Right ventricle myocardium inferior (tissue), 1 donor: ENCODE results near the gene CX3CL1. TPM values are rescaled to one million over a fixed set of nuclear protein-coding genes. Genes with fewer than 3 reads are reported as not detected.
A peak's percentile ranks its signal among the peaks of the same experiment; 100 is the strongest.
"Not testable (repeated sequence)": the region's sequence is repeated elsewhere in the genome, so short reads cannot be mapped to it uniquely, and the experiment has no call there.

Source experiments
- ATAC-seq: fragments of 200-7000 bp; cut with Tn5 transposase; one replicate; pipeline ENCODE4 v1.9.1; 2020; ENCODE audit warnings: mild to moderate bottlenecking, moderate library complexity
- DNase-seq: peaks from one replicate; pipeline ENCODE4 v3.0.0; 2021; ENCODE audit errors: missing footprints
- intact Hi-C: fragments of 100-400 bp; cut with DNase I; formaldehyde crosslinking; loops from one replicate; pipeline ENCODE4 v1.11.0; 2022
- total RNA-seq: library from RNA; stranded (reverse); fragmentation: NEBNext Ultra II Directional; extraction: Animal tissue kit (Norgen Biotek cat#: 25700); gene quantifications from one replicate; pipeline ENCODE4 v1.2.1, GENCODE V29; 2021
- donor health status: DM: no; HTN: yes; CAD: no; lungs with severe emphysema.

CX3CL1 gene
- total RNA-seq, 1 donor from 2014 or later, result 15.2 TPM

DNA sequence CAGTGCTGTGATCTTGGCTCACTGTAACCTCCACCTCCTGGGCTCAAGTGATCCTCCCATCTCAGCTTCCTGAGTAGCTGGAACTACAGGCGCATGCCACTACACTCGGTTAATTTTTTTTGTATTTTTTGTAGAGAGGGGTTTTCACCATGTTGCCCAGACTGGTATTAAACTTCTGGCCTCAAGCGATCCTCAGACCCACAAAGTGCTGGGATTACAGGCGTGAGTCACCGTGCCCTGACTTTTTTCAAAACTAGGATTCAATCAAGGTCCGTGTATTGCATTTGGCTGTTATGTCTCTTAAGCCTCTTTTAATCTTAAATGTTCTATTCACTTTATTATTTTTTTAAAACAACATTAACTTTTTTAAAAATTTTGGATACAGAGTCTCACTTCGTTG is 18.0 kb upstream of the CX3CL1 start:
- ATAC-seq (no peak), DNase-seq (no peak)
- intact Hi-C loops, result no loop called here

DNA sequence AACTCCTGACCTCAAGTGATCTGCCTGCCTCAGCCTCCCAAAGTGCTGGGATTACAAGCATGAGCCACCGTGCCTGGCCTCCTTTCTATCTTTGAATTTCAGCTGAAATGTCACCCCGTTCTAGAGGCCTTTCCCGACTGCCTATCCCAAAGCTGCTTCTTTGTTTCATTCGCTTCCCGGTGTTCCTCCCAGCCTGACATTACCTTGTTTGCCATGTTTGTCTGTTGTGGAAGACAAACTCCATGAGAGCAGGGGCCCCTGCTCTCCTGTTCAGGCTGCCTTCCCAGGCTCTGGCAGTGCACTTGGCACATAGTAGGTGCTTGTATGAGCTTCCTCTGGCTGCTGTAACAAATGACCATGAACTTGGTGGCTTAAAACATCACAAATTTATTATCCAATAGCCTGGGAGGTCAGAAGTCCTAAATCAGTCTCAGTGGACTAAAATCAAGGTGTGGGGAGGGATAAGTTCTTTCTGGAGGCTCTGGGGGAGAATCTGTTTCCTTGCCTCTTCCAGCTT is 16.3 kb upstream of the CX3CL1 start:
- ATAC-seq, result no peak
- intact Hi-C loops, result no loop called here
- no peak for DNase-seq

DNA sequence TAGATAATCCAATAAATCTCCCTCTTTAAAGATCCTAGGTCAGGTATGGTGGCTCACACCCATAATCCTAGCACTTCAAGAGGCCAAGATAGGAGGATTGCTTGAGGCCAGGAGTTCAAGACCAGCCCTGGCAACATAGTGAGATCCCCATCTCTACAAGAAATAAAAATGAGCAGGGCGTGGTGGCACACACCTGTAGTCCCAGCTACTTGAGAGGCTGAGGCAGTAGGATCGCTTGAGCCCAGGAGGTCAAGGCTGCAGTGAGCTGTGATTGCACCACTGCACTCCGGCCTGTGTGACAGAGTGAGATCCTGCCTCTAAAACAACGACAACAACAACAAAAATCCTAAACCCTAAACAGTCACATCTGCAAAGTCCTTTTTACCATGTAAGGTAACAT is 15.7 kb upstream of the CX3CL1 start:
- intact Hi-C loops, result no loop called here
- no peak for DNase-seq
- ATAC-seq, result no peak

DNA sequence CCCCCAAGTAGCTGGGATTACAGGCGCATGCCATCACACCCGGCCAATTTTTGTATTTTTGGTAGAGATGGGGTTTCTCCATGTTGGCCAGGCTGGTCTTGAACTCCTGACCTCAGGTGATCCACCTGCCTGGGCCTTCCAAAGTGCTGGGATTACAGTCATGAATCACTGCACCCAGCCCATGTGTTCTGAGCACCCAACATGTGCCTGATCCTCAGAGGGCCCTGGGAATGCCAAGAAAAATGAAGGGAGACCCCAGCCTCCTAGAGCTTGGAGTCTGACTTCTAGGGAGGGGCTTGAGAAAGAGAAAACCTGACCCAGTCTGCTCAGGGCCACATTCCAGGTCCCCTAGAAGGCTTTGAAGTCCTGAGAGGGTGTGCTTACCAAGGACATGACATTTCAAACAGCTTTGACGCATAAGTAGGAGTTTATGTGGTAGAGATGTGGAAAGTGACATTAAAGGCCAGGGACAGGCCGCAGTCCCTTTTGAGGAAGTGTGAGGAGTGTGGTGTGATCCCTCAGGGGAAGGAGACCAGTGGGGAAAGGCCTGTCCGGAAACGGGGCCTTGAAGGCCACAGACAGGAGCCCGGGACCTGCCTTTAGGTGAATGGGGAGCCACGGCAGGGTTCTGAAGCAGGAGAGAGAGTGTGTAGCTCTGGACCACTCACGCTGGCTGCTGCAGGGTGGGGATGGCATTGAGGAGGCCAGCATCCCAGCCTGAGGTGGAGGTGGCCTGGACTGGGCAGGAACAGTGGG is 14.8 kb upstream of the CX3CL1 start:
- no peak for ATAC-seq
- no peak for DNase-seq
- intact Hi-C loops, result no loop called here

DNA sequence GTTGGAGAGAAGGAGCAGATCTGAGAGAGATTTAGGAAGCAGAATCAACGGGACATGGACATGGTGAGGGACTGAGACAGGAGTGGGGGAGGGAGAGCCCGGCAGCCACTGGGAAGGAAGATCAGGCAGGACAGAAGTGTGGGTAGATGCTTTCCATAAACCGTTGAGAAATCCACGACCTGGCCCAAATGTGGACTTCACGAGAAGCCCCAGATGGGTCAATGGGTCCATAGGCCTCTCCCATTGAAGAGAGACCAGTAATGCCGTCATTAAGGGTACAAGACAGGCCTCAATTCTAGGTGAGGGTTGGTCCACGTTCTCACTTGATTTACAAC is 14.2 kb upstream of the CX3CL1 start:
- ATAC-seq (no peak), DNase-seq (no peak)
- intact Hi-C loops, result no loop called here

DNA sequence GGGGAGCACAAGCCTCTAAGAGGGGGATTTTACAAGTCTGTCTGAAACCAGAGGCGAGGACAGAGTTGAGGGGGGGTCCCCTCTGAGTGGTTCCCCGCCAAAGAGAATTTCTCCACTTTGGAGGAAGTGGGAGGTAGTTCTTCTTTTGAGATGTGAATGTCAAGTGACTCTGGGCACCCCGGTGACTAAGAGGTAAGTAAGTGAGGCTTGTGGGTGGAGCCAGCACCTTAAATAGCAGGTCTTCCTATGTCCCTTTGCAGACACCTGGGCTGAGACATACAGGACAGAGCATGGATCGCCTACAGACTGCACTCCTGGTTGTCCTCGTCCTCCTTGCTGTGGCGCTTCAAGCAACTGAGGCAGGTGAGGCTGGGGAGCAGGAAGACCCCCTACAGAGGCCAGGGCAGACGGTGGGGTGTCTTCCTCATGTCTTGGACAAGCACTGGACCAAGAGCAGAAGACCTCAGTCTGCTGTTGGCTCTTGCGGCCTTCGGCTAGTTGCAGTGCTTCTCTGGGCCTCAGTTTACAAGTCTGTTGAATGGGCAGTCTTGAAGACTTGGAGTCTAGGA is 13.7 kb upstream of the CX3CL1 start, which contains the start of gene CCL22:
TSS of gene CCL22 (plus strand) at position 257 of the 569 bp plus-strand sequence. CDS start at position 291, 34 bp downstream.
- intact Hi-C loops, result no loop called here
- DNase-seq (no peak), ATAC-seq (no peak)

DNA sequence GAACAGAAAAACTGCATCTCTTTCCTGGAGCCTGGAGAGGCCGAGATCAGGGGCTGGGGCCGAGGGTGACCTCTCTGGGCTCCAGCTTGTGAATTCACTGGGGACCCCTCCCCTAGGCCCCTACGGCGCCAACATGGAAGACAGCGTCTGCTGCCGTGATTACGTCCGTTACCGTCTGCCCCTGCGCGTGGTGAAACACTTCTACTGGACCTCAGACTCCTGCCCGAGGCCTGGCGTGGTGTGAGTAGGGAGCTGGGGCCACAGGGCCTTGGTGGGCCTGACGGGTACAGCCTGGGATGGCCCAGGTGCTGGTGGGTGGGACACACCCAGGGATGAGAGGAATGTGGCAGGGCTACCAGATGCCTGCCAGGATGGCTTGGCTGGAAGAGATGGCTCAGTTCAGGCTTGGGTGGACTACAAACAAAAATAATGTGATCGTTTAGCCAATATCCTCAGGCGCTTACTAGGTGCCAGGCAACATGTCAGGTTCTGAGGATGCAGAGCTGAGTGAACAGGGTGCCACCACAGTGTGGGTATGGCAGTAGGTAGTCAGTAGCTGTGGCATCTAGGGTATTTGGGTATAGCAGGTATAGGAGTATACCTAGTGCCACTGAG is 11.9 kb upstream of the CX3CL1 start:
- intact Hi-C loops, result no loop called here
- ATAC-seq (no peak), DNase-seq (no peak)

DNA sequence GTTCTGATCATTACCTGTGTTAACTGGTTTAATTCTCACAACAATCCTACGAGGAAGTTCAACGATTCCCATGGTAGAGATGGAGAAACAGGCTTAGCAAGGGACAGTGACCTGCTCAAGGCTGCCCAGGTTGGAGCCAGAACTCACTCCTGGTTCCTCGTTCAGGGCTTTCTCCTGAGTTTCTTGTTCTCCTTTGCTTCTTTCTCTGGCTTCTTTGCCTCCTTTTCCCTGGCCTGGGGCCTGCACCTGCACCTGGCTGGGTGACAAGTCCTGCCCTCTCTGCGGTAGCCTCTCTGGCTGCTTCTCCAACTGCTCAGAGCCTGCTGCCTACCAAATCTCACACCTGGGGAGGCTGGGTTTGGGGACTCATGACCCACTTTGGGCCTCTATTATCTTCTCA is 10.9 kb upstream of the CX3CL1 start:
- DNase-seq (no peak), ATAC-seq (no peak)
- intact Hi-C loops, result no loop called here

DNA sequence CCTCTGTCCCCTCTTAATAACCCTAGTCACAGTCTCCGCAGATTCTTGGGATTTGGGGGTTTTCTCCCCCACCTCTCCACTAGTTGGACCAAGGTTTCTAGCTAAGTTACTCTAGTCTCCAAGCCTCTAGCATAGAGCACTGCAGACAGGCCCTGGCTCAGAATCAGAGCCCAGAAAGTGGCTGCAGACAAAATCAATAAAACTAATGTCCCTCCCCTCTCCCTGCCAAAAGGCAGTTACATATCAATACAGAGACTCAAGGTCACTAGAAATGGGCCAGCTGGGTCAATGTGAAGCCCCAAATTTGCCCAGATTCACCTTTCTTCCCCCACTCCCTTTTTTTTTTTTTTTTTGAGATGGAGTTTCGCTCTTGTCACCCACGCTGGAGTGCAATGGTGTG is 8.1 kb upstream of the CX3CL1 start:
- ATAC-seq (no peak), DNase-seq (no peak)
- intact Hi-C loops, result no loop called here

DNA sequence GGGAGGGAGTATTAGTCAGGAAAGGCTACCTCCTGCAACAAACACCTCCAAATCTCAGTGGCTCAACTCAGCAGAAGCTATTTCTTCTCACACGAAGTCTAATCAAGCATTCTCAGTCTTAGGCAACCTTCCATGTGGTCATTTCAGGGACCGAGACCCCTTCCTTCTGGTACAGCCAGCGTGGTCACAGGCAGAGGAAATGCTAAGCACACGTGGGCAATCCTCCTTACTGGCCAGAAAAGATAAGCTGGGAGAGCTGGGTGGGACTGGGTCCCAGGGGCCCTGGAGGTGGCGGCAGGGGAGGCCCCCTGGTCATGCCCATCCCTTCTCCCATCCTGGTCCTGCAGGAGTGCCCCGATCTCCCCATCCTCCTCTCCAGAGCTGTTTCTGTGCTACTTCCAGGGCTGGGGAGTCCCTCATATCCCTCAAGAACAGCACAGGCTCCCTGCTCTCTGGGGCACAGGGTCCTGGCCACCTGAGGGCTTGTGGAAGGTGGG is 5.7 kb upstream of the CX3CL1 start:
- no peak for DNase-seq
- intact Hi-C loops, result no loop called here
- ATAC-seq, result no peak

DNA sequence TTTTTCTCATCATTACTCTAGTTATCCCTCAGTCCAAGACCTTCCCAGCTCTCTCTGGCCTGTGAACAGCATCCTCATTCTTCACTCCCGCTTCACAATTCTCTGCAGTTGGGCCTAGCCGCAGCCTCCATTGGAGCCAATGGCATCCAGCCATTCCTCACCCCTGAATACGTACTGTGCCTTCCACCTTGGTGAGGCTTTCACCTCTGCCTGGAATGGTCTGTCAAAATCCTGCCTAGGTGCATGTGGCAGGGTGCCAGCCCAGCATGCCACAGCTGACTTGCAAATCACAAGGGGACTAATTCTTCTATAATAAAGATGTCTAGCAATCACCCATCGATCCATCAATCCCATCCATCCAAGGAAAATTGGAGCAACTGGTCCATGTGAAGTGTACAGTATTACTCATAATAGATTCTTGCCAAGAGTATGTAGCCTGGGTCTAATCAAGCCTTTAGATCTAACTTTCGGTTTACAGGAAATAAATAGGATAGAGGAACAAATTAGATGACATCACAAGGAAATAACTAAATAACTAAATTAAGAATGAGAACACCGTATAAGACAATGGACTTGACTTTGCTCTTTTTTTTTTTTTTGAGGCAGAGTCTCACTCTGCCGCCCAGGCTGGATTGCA is 5.1 kb upstream of the CX3CL1 start:
- ATAC-seq, result no peak
- intact Hi-C loops, result no loop called here

DNA sequence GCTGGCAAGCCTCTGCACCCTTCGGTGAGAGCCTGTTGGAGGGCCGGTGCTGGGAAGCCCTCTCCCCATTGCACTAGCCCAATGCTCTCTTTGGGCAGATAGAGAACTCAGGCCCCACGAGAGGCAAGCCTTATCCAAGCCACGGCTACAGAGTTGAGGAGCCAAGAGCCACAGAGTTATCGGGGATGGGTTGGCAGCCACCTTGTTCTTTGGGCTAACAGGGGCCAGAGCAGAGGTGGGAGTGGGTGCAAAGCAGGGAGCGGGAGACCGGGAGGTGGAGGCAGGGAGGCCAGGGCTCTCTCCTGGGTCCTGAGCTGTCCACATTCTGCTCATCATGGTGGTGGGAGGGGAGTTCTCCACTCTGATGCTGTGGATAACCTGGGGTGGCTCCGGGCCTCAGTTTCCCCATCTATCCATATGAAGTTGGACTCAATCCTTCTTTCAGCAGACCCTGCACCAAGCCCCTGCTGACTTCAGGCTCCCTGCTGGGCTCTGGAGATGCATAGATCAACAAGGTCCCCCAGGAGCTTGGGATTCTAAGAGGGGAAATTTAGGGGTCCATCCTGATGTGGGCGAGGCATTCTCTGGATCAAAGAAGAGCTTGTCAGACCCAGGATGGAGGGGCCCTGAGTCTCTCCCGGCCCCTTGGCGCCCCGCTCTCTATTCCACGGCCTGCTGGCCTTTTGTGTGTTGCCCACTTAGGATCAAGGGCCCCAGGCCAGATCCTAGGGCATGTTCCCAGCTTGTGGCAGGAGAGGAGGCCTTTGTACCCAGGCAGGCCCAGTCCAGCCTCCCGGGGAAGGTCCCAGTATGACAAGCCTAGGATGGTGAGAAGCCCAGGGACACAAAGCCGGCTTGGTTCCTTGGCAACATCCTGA is 557 bp upstream of the CX3CL1 start:
- ATAC-seq (no peak), DNase-seq (no peak)
- intact Hi-C loops, result loop anchor here (2.0 to 5.0 kb wide), 2 partner anchors 36 to 69 kb away; no protein-coding TSS in a partner anchor

More for the DNA sequence above, 5.1 kb upstream of the CX3CL1 start:
- no peak for DNase-seq

DNA sequence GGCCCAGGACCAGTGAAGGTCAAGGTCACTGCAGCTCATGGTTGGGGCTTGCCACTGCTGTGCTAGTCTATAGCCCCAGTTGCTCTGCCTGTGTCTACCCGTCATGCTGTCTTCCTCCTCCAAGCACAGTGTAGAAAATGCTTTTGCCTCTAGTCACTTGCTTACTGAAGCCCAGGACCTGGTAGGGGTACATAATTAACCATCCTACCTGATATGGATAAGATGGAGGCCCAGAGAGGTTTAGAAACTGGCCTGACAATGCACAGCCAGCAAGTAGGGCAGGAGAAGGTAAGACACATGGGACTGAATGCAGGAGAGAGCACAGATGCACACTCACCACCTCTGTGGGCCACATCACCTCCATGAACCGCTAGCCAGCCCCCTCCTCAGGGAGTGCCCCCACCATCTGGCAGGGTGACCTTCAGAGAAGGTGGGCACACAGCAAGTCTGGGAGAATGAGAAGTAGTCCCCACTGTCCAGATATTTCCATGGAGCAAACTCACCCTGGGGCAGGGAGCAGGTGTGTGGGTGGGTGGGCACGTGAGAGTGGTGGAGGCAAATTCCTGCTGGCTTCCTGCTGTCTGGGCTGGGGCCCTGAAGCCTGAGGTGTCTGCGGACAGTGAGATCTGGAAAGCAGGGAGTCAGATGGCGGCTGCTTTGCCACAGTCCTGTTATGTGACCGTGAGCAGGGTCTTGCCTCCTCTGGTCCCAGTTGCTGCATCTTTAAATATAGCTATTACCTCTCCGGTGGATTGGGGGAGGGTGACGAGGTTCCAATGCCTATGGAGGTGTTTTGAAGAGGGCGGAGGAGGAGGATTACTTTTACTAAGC is 1.0 kb downstream of the CX3CL1 start:
- DNase-seq (no peak), ATAC-seq (peak; percentile 19)
- intact Hi-C loops, result loop anchor here (2.0 to 5.0 kb wide), 2 partner anchors 34 to 71 kb away; no protein-coding TSS in a partner anchor

DNA sequence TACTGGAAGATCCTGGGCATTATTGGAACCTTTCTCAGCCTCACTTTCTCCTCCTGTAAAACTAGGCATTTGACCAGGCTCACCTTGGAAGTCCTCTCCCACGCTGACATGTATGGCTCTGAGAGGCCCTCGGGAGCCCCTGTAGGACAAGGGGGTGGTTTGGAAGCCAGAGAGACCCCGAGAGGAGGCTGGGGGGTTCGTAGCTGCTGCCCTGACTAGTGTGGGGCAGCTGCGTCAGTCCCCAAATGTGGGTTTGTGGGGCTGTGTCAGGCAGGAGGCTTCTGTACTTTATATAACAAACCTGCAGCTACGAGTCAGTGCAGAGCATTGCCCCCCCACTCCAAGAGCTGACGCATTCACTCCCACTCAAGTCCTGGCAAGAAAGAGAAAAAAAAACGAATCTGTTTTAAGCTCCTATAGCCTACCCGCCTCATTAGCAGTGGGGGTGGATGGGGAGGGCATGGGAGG is 1.8 kb downstream of the CX3CL1 start:
- DNase-seq (no peak), ATAC-seq (no peak)
- intact Hi-C loops, result loop anchor here (5.0 kb wide), 1 partner anchor 33 kb away; no protein-coding TSS in a partner anchor

DNA sequence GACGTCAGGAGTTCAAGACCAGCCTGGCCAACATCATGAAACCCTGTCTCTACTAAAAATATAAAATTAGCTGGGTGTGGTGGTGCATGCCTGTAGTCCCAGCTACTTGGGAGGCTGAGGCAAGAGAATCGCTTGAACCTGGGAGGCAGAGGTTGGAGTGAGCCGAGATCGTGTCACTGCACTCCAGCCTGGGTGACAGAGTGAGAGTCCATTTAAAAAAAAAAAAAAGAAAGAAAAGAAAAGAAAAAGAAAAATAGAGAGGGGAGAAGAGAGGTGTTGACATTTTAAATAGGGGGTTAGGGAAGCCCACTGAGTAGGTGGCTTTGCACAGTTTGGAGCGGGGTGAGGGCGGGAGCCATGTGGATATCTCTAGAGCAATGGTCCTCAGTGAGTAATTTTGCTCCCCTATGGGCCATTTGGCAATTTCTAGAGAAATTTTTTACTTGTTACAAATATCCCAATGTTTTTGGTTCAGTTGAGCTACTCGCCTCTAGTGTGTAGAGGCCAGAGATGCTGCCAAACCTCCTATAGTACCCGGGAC is 2.7 kb downstream of the CX3CL1 start:
- intact Hi-C loops, result loop anchor here (5.0 kb wide), 1 partner anchor 32 kb away; no protein-coding TSS in a partner anchor
- not testable (repeated sequence) for DNase-seq

DNA sequence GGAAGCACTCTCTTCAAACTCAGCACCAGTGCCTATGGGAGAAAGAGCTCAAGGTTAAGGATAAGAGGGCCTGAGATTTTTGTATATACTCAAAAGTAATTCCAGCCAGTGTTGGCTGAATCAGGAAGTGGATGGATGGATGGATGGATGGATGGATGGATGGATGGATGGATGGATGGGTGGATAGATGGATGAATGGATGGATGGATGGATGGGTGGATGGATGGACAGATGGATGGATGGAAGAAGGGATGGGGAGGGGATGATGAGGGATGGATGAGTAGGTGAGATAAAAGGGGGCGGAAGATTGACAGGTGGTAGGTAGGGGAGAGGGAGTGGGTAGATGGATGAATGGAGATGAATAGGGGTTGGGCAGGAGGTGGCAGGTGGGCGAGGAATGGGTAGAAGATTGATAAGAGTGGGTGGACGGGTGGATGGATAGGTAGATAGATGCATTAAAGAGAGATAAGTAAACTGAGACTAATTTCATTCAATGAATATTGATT is 4.1 kb downstream of the CX3CL1 start:
- intact Hi-C loops, result no loop called here
- no peak for DNase-seq
- ATAC-seq, result no peak

More for the DNA sequence above, 2.7 kb downstream of the CX3CL1 start:
- not testable (repeated sequence) for ATAC-seq
